Activated T-cell treated with anti-CD3 and anti-CD28 coated beads, Interleukin-2, amount 50 U/mL, for 72 hours (primary cell): ENCODE measurements around the gene NDUFB7. TPM values are rescaled to one million over a fixed set of nuclear protein-coding genes. Genes with fewer than 3 reads are reported as not detected.
"Not testable (repeated sequence)": the region's sequence is repeated elsewhere in the genome, so short reads cannot be mapped to it uniquely, and the experiment has no call there.

Experiments used
- ATAC-seq, 2 donors: fragments of 150-1000 bp; cut with Tn5 transposase; replicated peaks in 1 of 2; 2 replicates each; pipeline ENCODE4 v1.10.0; 2021; ENCODE audit warnings: moderate library complexity in 2 of 2, mild to moderate bottlenecking in 1 of 2
- DNase-seq, 2 donors: peaks; one replicate each; pipeline ENCODE4 v3.0.0; 2021 to 2022; ENCODE audit warnings: mixed read lengths in 1 of 2
- H3K27ac Mint-ChIP-seq: one replicate; pipeline ENCODE4 v1.8.0; 2022; ENCODE audit warnings: mild to moderate bottlenecking, moderate library complexity, mixed read lengths
- H3K27me3 Mint-ChIP-seq: one replicate; pipeline ENCODE4 v1.8.0; 2022; ENCODE audit warnings: low read depth, mixed read lengths
- H3K36me3 Mint-ChIP-seq, 2 donors: one replicate each; pipeline ENCODE4 v1.8.0; 2022; ENCODE audit warnings: mixed read lengths in 2 of 2, mild to moderate bottlenecking in 1 of 2; ENCODE audit not compliant: insufficient read depth in 2 of 2
- H3K4me1 Mint-ChIP-seq: one replicate; pipeline ENCODE4 v1.8.0; 2022; ENCODE audit warnings: low read depth, mixed read lengths
- H3K4me3 Mint-ChIP-seq, 2 donors: one replicate each; pipeline ENCODE4 v1.8.0; 2022; ENCODE audit warnings: mild to moderate bottlenecking in 2 of 2, mixed read lengths in 2 of 2, moderate library complexity in 2 of 2
- H3K9me3 Mint-ChIP-seq, 2 donors: one replicate each; pipeline ENCODE4 v1.8.0; 2022; ENCODE audit warnings: mixed read lengths in 2 of 2
- total RNA-seq, 2 donors: library from RNA; stranded (reverse); gene quantifications; one replicate each; pipeline ENCODE4 v1.2.3, GENCODE V29; 2022

NDUFB7 gene
- total RNA-seq, 2 donors from 2014 or later = 78.5 to 87.0 TPM

GRCh38 chr19:14589433-14589832 is 17.6 kb upstream of the NDUFB7 start:
- peak; percentile 61 to 65 for ATAC-seq
- not testable (repeated sequence) for H3K9me3 Mint-ChIP-seq, H3K27ac Mint-ChIP-seq, H3K36me3 Mint-ChIP-seq, H3K27me3 Mint-ChIP-seq
- Mint-ChIP-seq H3K4me1 (peaks cover 29% of the 10 kb centered on the region), H3K4me3 (peak overlapping the region in 1 of 2 donors; percentile 20)
- peak; percentile 27 to 63 for DNase-seq

GRCh38 chr19:14585187-14585586 is 13.3 kb upstream of the NDUFB7 start:
- peaks cover 46% of the 10 kb centered on the region for H3K4me1 Mint-ChIP-seq
- not testable (repeated sequence) for H3K36me3 Mint-ChIP-seq, H3K9me3 Mint-ChIP-seq, H3K27ac Mint-ChIP-seq, H3K27me3 Mint-ChIP-seq
- H3K4me3 Mint-ChIP-seq = peak overlapping the region in 1 of 2 donors; percentile 52
- ATAC-seq (peak; percentile 95), DNase-seq (peak; percentile 73 to 82)

GRCh38 chr19:14584372-14584771 is 12.5 kb upstream of the NDUFB7 start:
- DNase-seq, H3K4me3 Mint-ChIP-seq, H3K27ac Mint-ChIP-seq, H3K9me3 Mint-ChIP-seq, H3K36me3 Mint-ChIP-seq, H3K27me3 Mint-ChIP-seq, ATAC-seq: not testable (repeated sequence)
- H3K4me1 Mint-ChIP-seq = peaks cover 46% of the 10 kb centered on the region

GRCh38 chr19:14582894-14583340 is 11.1 kb upstream of the NDUFB7 start, which contains the start of gene CLEC17A:
TSS of gene CLEC17A (plus strand) at chr19:14583084. CDS start at chr19:14583161, 77 bp downstream.
- ATAC-seq (no peak), DNase-seq (no peak)
- Mint-ChIP-seq H3K4me3 (no peak within 1 kb of the TSS), H3K27me3 (no peaks in the 10 kb centered on the region), H3K27ac (no peak within 1 kb of the TSS), H3K36me3 (no peaks in the 10 kb centered on the region), H3K4me1 (peaks cover 37% of the 10 kb centered on the region), H3K9me3 (no peaks in the 10 kb centered on the region)

- ATAC-seq (peak in 1 of 2 donors; percentile 6), DNase-seq (peak; percentile 50 to 54)
- Mint-ChIP-seq H3K27me3 (no peaks in the 10 kb centered on the region), H3K27ac (no peak overlapping the region), H3K9me3 (no peaks in the 10 kb centered on the region), H3K4me3 (no peak overlapping the region), H3K36me3 (no peaks in the 10 kb centered on the region), H3K4me1 (peaks cover 30% of the 10 kb centered on the region)
Measured at GRCh38 chr19:14580623-14581237, 8.9 kb upstream of the NDUFB7 start.

GRCh38 chr19:14577885-14578427 is 6.1 kb upstream of the NDUFB7 start:
- DNase-seq (no peak), ATAC-seq (no peak)
- Mint-ChIP-seq H3K4me1 (peaks cover 27% of the 10 kb centered on the region), H3K27me3 (no peaks in the 10 kb centered on the region), H3K36me3 (no peaks in the 10 kb centered on the region), H3K27ac (no peak overlapping the region), H3K9me3 (no peaks in the 10 kb centered on the region), H3K4me3 (no peak overlapping the region)

- Mint-ChIP-seq H3K27me3 (no peaks in the 10 kb centered on the region), H3K27ac (no peak overlapping the region), H3K4me1 (peaks cover 27% of the 10 kb centered on the region), H3K9me3 (no peaks in the 10 kb centered on the region), H3K4me3 (no peak overlapping the region), H3K36me3 (no peaks in the 10 kb centered on the region)
- ATAC-seq (no peak), DNase-seq (no peak)
Measured at GRCh38 chr19:14577264-14577663, 5.4 kb upstream of the NDUFB7 start.

- no peak for DNase-seq
- Mint-ChIP-seq H3K4me3 (no peak overlapping the region), H3K4me1 (peaks cover 27% of the 10 kb centered on the region), H3K27ac (no peak overlapping the region), H3K27me3 (no peaks in the 10 kb centered on the region), H3K36me3 (peaks cover 0 to 1% of the 10 kb centered on the region in 2 donors), H3K9me3 (no peaks in the 10 kb centered on the region)
- ATAC-seq = no peak
Measured at GRCh38 chr19:14576363-14576762, 4.5 kb upstream of the NDUFB7 start.

- Mint-ChIP-seq H3K36me3 (peaks cover 0 to 1% of the 10 kb centered on the region in 2 donors), H3K4me3 (no peak overlapping the region), H3K27ac (no peak overlapping the region), H3K27me3 (no peaks in the 10 kb centered on the region), H3K4me1 (peaks cover 30% of the 10 kb centered on the region), H3K9me3 (no peaks in the 10 kb centered on the region)
- DNase-seq (no peak), ATAC-seq (no peak)
Measured at GRCh38 chr19:14575428-14575980, 3.6 kb upstream of the NDUFB7 start.

- peak overlapping the region; percentile 99 to 100 for H3K4me3 Mint-ChIP-seq
- no peaks in the 10 kb centered on the region for H3K27me3 Mint-ChIP-seq
- ATAC-seq (no peak), DNase-seq (no peak)
- no peaks in the 10 kb centered on the region for H3K9me3 Mint-ChIP-seq
- peak overlapping the region; percentile 93 for H3K27ac Mint-ChIP-seq
- H3K4me1 Mint-ChIP-seq = peaks cover 50% of the 10 kb centered on the region
- H3K36me3 Mint-ChIP-seq = peaks cover 0 to 1% of the 10 kb centered on the region in 2 donors
Measured at GRCh38 chr19:14570864-14571527, 870 bp downstream of the NDUFB7 start.

- H3K36me3 Mint-ChIP-seq = peaks cover 2 to 4% of the 10 kb centered on the region in 2 donors
- no peaks in the 10 kb centered on the region for H3K27me3 Mint-ChIP-seq
- no peak for DNase-seq
- no peak overlapping the region for H3K27ac Mint-ChIP-seq
- H3K4me1 Mint-ChIP-seq = peaks cover 44% of the 10 kb centered on the region
- H3K9me3 Mint-ChIP-seq = peaks cover 0 to 2% of the 10 kb centered on the region in 2 donors
- no peak overlapping the region for H3K4me3 Mint-ChIP-seq
- ATAC-seq = no peak
Measured at GRCh38 chr19:14567079-14567478, 4.8 kb downstream of the NDUFB7 start.

- Mint-ChIP-seq H3K9me3 (peaks cover 0 to 2% of the 10 kb centered on the region in 2 donors), H3K36me3 (peaks cover 2 to 4% of the 10 kb centered on the region in 2 donors), H3K4me1 (peaks cover 44% of the 10 kb centered on the region), H3K4me3 (no peak overlapping the region), H3K27ac (no peak overlapping the region), H3K27me3 (no peaks in the 10 kb centered on the region)
- ATAC-seq = no peak
- DNase-seq = no peak
Measured at GRCh38 chr19:14566712-14567077, 5.2 kb downstream of the NDUFB7 start.
